GF-D8 (cell line): ENCODE measurements around the gene SMG5.

ENCODE experiments used
- DNase-seq: peaks from one replicate; lab custom pipeline; 2025; lab: John Stamatoyannopoulos, UW

The SMG5 gene

DNA sequence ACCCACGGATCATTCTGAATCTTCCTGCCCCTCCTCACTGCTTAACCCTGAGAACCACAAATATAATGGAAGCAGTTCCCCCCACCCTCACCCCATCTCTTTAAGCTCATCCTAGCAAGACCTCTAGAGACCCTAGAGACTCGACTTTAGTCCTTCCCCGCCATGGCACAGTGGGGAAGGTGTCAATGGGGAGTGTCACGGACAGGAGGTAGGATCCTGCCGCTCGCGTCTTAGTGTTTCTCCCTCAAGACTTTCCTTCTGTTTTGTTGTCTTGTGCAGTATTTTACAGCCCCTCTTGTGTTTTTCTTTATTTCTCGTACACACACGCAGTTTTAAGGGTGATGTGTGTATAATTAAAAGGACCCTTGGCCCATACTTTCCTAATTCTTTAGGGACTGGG, 70.5 kb downstream of the SMG5 start:
- no peak for DNase-seq

DNA sequence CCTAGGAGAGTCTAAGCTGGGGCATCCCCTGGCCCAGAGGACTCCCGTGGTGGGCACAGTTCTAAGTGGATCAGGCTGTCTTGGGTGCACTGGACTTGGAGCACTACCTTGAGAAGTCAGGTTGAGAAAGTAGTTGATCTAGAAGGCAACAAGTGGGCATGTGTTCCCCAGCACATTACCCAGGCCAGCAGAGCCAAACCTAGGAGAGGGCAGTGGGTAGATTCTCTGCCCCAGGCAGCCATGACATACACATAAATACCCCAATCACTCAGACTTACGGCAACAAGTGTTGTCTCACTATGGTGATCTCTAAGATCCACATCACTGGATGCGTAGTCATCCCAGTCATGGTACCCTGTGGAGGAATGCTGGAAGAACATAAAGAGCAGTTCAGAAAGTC, 71.4 kb downstream of the SMG5 start:
- no peak for DNase-seq

DNA sequence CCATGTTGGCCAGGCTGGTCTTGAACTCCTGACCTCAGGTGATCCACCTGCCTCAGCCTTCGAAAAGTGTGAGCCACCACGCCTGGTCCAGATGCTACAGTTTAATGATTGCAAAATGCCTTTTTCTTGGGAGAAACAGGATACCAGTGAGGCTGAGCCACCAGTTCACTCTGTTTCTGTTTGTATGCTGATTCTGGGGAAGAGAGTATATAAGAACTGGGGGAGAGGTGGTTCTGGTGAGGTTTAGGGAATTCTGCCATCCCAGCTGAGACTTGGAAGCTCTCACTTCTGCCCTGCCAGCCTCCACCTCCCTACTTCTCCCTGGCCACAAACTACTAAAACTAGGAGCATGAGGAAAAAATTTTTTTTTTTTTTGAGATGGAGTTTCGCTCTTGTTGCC, 77.9 kb downstream of the SMG5 start:
- no peak for DNase-seq

DNA sequence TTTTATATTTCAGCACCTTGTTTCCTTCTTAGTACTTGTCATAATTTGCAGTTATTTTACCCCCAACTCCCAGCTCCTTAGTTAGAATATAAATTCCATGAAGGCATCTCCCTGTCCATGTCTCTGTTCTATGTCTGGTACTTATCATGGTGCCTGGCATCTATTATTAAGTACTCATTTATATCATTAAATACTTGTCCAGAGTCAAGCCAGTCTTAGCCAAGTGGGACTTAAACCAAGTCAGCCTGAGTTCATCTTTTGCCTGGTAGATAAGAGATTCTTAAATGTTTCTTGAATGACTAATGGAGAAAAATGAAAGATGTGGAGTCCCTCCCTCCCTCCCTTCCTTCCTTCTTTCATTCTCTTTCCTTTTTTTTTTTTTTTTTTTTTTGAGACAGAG, 79.3 kb downstream of the SMG5 start:
- no peak for DNase-seq

DNA sequence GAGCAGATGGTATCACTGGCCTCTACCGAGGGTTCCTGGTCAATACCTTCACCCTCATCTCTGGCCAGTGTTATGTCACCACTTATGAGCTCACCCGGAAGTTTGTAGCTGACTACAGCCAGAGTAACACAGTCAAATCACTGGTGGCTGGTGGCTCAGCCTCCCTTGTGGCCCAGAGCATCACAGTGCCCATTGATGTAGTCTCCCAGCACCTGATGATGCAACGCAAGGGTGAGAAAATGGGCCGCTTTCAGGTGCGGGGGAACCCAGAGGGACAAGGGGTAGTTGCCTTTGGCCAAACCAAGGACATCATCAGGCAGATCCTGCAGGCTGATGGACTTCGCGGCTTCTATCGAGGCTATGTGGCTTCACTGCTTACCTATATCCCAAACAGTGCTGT, 82.6 kb downstream of the SMG5 start:
- DNase-seq = no peak
